NCI-H82 treated with DMSO at 0.1 percent for 48 hours (cell line): Measurements from ENCODE around the gene AANAT.

Source experiments
- DNase-seq: peaks from one replicate; lab custom pipeline; 2025; ENCODE audit not compliant: unreplicated experiment; lab: John Stamatoyannopoulos, UW

Gene AANAT

DNA sequence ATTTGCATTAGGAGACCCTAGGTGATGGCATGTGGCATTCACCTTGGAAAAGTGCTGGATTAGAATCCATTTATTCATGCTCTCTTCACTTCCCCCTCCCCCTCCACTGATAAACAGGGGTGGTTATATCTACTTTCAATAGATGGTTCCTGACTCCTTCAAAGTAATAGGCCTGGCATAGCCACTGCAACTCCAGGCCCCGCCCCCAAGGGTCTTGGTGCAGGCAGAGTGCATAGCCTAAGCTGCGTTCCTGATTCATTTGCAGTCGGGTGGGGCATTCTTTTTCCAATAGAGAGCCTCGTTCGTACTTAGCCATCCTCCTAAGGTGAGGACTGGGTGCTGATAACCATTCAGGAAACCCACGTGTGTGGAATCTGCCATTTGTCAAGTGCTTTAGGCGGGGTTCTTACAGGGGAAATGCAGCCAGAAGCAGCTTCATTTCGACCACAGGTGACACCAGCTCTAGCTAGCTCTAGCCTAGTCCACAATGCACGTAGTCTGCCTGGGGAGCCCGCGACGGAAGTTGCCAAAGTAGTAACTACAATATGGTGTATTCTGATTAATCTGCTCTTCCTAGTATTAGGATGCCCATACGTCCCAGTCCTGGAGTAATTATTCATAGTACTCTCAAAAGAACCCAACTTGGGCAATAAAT is 25.6 kb upstream of the AANAT start:
- no peak for DNase-seq

DNA sequence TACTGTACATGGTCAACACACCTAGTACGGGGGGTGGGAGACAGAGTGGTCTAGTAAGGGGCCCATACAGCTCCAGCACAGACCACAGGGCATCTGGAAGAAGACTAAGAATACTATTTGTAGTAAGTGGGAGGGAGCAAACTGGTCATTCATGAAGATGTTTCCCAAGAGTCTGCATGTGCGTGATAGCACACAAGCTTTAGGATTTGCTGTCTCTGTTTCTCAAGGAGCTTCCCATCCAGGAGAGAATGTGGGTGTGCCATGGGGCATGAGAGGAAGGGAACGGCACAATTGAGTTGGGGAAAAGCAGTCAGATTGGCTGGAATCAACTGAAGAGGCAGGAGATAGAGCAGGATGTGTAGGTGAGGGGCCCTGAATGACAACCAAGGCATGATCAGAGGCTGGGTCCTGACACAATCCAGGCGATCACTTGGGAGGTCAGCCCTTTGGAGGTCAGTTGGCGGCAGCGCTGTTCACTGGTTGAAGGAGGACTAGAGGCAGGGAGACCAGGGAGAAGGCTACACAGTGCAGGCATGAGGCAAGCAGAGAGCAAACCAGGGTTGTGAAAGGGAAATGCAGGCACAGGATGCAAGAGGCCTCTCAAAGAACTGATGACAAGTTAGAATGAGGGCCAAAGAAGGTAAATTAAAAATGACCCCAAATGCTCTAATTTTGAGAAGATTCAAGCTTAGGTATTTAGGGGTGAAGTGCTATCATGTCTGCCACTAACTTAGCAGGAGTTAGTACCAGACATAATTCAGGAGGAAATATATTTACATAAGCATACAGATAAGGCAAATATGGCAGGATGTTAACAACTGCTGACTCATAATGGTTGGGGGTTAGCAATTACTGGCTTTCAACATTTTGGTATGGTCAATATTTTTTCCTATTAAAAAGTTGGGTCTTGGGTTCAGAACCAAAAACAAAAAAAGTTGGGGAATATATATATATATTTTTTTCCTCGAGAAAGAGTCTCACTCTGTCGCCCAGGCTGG is 24.8 kb upstream of the AANAT start:
- DNase-seq = no peak

DNA sequence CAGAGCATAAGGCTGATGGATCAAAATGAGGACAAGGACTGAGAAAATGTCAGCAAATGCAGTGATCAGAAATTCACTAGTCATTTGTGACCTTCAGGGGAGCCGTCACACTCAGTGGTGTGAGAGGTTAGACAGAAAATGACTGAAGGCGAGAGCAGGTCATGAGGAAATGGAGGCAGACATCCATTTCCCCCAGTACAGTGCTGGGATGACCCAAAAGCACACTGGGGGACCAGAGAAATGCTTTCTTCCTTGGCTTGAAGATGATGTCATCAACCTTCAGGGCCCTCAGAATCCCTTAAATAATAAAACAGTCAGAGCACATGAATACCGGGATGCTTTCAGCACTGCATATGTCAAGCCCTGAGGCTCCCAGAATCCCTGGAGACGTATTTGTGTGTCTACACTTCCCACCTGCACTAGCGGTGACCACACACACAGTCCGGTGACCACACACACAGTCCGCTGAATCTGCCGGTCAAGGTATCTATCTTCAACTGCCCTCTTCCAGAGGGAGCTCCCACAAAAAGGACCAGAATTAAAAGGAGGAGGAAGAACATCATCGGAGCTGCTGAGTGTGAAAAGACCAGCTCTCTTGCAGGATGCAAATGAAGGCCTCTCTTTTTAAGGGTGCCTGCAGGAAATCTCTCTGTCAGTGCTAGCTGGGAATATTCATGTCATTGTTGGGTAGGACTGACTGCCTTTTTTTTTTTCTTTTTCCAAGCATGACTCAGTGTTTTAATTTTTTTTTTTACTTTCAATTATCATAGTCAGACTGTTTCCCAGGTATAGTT is 22.7 kb upstream of the AANAT start:
- no peak for DNase-seq

DNA sequence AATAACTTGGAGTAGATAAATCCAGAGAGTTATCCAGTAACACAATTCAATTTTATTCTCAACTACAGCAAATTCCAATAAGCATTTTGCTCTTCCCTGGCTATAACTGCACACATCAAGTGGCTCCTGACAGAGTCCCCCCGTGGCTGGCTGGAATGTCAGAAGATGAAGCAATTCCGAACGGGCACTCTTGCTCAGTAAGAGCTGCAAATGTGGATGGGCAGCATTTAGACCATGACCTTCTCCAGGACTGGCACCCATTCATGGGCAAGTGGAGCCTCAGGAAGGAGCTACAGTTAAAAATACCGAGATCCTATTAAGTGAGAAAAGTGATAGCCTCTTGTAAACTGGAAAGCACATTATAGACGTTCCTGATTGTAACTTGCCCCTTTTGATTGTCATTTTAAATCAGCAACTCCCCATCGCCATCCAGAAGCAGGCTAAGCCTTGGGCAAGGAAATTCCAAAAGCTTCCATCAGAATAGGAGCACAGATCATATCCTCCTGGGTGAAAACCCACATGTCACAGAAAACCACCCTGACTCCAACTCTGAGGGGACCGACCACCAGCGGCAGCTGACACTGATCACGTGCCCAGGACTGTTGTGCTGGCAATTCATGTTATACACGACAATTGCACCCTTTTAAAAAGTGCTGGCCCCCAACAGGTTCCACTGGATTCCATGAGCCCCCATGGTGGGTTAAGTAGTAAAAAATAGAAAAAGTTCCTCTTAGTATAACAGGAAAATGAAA is 21.5 kb upstream of the AANAT start:
- DNase-seq = no peak

DNA sequence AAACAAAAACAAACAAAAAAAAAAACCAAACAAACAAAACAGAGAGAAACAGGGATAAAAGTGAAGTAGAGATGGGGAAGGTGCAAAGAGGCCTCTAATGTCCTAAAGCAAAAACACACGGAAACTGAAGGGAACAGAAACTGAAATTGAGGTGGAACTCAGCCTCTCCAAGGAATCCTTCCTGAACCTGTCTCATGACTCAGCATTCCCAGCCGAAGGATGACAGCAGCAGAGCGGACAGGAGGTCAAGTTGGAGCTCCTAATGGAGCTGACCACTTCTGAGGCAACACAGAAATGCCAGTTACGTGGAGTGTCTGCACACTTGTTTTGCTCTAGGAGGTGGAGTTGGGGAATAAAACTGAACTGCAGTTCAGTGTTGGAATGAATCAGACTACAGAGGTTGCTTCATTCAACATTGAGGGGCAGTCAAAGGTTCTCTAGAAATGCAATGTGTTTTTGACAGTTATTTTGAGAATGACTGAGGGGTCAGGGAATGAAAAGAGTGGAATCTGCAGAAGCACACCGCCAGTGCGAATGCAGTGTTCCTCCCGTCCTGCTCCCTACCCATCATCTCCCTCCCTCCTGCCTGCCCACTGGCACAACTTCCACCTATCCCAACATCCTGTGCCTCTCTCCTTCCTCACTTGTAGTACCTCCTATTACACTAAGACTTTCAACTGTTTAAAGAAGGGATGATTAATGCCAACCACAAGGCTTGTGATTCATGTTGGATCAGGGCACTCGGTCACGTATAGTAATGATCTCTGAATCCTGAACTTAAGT is 20.8 kb upstream of the AANAT start:
- no peak for DNase-seq

DNA sequence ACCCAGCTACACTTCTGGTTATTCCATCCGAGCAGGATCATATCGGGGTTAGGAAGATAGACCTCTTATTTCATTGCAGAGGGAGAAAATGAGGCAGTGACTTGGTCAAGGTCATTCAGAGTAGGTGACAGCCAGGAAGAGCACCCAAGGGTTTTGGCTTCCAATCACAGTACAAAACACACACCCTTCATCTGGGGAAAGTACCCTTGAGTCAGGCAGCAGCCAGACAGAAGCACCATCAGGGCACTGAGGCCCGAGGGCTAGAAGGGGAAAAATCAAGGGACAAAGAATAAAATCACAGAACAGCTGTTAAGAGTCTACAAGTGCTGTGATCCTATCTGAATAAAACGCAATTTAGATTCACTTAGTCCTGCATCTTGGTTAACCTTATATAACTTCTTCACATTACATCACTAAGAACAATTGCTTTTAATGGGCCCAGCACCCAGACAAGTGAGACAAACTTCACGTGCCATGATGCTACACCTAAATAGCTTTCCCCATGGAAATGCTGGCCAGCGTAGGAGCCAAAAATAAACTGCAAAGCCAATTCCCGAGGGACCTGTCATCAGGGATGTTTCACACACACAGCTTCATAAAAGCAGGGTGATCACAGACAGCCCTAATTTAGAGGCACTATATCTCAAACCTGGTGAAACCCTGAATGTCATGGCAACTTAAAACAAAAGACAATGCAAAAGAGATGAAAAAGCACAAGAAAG is 19.3 kb upstream of the AANAT start:
- no peak for DNase-seq

DNA sequence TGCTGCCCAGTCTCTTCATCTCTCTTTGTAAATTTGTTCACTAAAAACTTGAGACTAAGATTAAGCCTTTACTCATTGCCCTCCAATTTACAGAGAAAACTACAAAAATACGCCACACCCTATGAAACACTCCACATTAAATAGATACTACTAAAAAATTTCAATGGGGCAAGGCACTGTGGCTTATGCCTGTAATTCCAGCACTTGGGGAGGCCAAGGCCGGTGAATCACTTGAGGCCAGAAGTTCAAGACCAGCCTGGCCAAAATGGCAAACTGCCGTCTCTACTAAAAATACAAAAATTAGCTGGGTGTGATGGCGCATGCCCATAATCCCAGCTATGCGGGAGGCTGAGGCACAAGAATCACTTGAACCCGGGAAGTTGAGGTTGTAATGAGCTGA is 18.3 kb upstream of the AANAT start:
- no peak for DNase-seq

DNA sequence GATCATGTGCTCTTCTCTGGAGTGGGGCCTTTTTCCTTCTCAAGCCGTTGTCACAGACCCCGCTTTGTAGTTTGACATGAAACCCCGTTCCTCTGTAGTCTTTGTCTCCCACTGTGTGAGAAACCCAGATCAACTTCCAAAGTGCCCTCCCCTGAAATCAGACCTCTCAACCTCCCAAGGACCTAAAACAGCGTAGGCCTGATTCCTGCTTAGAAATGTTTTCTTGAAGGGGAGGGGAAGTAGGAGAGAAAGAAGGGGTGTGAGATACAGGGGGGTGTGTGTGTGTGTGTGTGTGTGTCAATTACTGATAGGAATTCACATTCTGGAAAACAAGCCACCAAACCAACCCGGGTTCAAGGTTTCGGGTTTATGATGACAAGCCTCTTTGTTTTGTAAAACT is 15.9 kb upstream of the AANAT start:
- DNase-seq = no peak

DNA sequence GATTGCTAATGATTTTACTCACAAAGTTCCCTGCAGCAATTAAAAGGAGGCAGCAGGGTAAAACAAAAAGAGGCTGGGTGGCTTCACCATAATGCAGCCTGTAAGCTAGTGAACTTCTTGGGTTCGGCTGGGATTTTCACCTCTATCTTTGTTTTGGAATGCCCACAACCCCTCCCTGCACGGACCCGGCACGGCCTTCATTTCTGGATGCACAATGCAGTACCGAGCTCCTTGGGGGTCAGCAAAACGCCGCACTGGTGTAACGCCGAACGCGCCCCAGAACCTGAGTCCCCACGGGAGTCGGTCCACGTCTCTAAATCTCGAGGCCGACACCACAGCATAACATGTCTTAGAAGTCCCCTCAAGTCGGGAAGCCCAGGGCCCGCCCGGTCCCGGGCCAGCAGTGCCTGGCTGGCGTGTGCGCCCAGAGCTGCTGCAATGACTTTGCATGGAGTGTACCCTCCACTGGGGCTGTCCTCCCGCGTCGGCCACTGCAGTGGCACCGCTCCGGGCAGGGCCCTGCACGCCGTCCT is 15.2 kb upstream of the AANAT start:
- DNase-seq = no peak

DNA sequence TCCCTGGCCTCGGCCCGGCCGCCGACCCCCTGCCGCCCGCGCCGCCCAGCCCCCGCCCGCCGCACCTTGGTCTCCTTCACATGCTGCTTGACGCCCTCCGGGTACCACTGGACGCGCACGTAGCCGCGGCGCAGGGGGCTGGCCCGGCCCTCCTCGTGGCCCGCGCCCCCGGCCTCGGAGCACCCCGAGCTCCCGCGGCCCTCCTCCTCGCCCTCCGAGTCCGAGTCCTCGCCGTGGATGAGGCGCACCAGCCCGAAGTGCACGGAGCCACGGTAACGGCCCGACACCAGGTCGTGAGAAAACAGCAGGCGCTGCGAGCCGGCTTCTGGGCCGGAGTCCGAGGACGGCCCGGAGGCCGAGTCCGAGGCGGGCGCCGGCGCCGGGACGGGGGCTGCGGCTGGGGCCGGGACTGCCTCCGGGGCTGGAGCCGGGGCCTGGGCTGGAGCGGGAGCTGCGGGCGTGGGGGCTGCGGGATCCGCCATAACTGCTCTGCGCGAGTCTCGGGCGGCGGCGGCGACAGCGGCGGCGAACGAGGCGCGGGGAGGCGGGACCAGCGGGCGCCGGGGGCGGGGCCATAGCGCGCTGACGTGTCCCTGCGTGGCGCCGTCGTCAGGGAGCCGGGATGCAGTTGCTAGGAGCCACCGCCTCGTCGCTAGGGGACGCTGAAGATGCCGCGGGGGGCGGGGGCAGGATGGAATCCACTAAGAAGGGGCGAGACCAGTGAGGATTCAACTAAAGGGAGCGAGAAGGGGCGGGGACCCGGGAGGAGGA is 14.6 kb upstream of the AANAT start, which contains the start of gene UBE2O:
TSS of gene UBE2O (minus strand) at position 493 of the 771 bp plus-strand sequence. CDS start at position 482, 11 bp downstream.
- DNase-seq = peak; percentile 78

DNA sequence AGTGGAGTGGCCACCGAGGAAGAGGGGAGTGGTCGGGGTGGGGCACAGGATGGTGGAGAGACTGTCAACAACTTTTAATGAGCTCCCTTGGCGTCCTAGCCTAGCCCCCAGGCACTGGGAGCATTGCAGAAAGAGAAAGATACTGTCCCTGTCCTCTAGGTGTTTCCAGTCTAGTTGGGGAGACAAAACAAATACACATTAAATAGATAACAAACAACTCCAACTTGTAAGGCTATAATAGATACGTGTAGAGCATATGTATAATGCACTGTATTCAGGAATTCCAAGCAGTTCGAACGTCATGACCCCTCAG is 14.0 kb upstream of the AANAT start:
- DNase-seq = no peak

DNA sequence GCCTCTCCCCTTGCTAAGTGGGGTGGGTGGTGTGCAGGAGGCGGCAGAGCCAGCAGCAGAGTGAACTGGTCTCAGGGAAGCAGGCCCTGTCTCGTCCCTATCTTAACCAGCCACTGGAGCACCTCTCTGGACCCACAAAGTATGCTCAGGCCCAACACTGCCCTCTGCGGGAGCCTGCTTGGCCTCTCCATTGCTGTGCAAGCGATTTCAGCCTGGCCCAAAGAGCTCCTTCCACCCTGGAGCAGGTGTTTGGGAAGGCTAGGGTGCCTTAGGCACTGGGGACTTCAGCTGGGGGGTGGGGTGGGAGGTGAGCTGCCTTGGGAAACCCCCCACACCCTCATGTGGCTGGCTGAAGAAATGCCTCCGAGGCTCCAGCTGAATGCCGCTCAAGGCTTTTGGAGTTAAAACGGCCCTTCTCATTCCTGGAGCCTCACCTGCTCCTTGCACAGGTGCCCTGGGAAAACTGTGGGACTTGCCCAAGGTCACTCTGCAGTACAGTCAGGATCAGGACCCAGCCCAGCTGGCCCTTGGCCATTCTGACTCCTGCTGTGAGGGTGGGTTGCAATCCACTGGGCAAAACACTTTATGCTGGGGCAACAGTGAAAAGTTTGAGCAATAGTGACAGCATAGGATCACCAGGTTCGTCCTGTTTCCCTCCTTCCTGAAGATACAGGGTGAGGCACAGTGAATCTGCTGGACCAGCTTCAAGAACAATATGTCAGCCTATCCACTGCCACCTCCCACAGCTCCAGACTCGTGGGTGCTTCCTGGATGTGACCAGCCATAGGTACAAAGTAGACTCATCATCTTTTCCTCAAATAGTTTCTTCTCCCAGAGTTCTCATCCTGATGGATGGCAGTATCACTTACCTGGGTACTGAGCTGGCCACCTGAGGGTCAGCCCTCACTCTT is 8.6 kb upstream of the AANAT start:
- peak; percentile 25 for DNase-seq

DNA sequence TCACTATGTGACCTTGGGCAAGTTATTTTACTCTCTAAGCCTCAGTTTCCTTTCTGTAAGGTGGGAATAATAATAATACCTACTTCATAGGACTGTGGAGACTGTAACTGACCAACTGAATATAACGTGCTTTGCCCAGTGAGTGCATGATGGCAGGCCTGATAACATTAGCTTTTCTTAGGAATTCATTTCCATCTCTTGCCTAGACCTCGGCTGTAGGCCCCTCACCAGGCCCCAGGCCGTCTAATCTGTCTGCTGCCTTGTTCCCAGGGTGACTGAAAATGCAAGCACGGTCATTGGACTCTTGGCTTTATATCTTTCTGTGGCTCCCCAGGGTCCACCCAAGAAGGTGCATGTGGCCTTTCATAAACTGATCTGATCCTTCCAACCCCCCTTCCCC is 7.7 kb upstream of the AANAT start:
- DNase-seq = no peak

DNA sequence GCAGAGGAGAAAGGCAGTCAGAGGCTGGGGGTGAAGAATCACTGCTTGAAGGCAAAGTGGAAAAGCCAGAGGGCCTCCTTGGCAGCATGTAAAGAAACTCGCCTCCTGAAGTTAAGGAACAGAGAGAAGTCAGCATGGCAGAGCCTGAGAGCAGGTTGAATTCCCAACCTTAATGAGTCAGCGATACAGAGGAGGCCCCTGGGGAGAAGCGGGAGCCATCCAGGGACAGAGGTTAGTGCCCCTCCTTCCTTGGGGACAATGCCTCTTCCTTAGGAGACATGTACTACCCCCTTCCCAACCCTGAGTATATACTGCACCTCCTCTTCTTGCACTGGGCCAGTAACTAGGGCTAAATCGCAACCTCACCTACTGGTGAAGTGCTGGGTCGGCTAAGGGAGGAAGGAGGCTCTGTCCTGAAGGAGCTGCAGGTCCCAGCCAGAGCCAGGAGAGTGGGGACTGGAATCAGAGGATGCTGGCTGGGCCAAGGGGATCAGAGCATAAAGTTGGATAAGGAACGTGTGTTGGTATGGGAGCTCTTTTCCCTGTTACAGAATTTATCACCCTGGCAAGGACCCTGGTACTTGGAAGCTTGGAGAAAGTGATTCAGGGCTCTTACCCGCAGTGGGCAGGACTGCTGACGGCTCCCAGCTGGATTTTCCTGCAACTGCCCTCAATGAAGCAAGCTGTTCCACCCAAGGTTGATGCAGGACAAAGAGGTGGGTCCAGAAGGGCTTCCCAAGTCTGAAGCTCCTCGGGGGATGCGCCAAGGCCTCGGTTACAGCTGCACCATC is 5.4 kb upstream of the AANAT start:
- DNase-seq = no peak

DNA sequence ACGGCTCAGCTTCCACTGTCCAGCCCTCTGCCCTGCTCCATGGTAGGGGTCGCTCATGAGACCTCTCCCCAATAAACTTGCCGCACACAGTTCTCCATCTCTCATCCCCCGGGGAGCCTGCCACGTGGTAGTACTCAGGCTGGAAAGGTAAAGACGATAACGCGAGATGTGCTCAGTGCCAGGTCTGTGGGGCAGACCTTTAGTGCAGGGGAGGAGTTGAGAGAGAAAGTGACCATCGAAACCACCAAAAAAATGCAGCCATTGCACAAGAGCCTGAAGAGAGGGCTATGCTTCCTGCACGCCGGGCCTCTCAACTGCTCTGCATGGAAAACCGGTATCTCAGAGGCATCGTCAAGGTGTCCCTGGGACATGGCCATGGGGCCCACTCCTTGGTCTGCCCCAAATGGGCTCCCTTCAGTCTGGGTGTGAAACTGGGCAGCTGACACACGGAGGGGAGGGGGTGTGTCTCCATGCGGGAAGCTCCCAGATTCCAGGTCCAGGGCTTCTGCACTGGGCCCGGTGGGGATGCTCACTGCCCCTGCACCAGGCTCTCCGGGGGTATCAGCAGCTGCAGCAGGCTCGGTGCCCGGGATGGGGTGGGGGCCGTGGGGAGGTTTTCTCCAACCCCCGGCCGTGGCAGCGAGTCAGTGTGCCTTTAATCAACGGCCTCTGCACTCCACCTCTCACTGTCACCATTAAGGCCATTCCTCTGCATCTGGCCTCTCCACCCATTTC is 4.7 kb upstream of the AANAT start:
- no peak for DNase-seq

DNA sequence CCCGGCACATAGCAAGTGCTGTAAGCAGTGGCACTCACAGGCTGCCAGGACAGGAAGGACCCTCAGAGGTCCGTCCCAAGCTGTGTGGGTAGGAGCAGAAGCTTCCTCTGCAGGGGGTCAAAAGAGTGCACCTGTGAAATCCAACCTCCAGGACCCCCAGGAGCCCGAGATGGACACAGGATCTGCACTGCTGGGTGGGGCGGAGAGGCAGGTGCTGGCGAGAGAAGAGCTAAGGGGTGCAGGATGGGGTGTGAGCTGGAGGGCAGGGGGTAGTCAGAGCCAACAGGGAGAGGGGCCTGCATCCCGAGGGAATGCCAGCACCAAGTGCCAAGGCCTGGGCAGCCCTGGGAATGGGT is 650 bp upstream of the AANAT start:
- no peak for DNase-seq
